Endodermal cell (in vitro differentiated cells): ENCODE data around the gene MYH4. TPM values are rescaled to one million over a fixed set of nuclear protein-coding genes. Genes with fewer than 3 reads are reported as not detected.

Source experiments
- DNase-seq: peaks from one replicate; pipeline ENCODE4 v3.0.0-alpha.2; 2017
- H3K27ac ChIP-seq: 2 replicates; pipeline ENCODE4 v1.5.1; 2013; ENCODE audit warnings: mild to moderate bottlenecking, low read depth, low read length, moderate library complexity
- H3K27me3 ChIP-seq: 2 replicates; pipeline ENCODE4 v1.6.1; 2013; ENCODE audit warnings: mild to moderate bottlenecking, low read length, moderate library complexity; ENCODE audit not compliant: insufficient read depth, control insufficient read depth, poor library complexity, severe bottlenecking
- H3K36me3 ChIP-seq: 2 replicates; pipeline ENCODE4 v1.7.0; 2013; ENCODE audit warnings: mild to moderate bottlenecking, low read length, moderate library complexity; ENCODE audit not compliant: control insufficient read depth, insufficient read depth
- H3K4me1 ChIP-seq: one replicate; pipeline ENCODE4 v1.7.0; 2013; ENCODE audit warnings: low read length; ENCODE audit not compliant: control insufficient read depth, insufficient read depth
- H3K4me3 ChIP-seq: 2 replicates; pipeline ENCODE4 v1.5.1; 2013; ENCODE audit warnings: mild to moderate bottlenecking, low read length, moderate library complexity
- H3K9ac ChIP-seq: 2 replicates; pipeline ENCODE4 v1.6.1; 2013; ENCODE audit warnings: mild to moderate bottlenecking, low read length, moderate library complexity; ENCODE audit not compliant: poor library complexity, severe bottlenecking; ENCODE audit errors: extremely low read depth
- H3K9me3 ChIP-seq: 2 replicates; pipeline ENCODE4 v1.6.1; 2013; ENCODE audit warnings: mild to moderate bottlenecking, low read length, moderate library complexity; ENCODE audit not compliant: control insufficient read depth
- H3K27ac Mint-ChIP-seq: 2 replicates; pipeline ENCODE4 v1.8.0; 2020; ENCODE audit warnings: mixed read lengths
- H3K27me3 Mint-ChIP-seq: 2 replicates; pipeline ENCODE4 v1.8.0; 2021; ENCODE audit warnings: mild to moderate bottlenecking, mixed read lengths; ENCODE audit not compliant: insufficient read depth
- H3K36me3 Mint-ChIP-seq: 2 replicates; pipeline ENCODE4 v1.8.0; 2020; ENCODE audit warnings: low read depth, mixed read lengths
- H3K4me1 Mint-ChIP-seq: 2 replicates; pipeline ENCODE4 v1.8.0; 2020; ENCODE audit warnings: mixed read lengths
- H3K4me3 Mint-ChIP-seq: 2 replicates; pipeline ENCODE4 v1.8.0; 2020; ENCODE audit warnings: mild to moderate bottlenecking, moderate library complexity, mixed read lengths
- H3K9me3 Mint-ChIP-seq: 2 replicates; pipeline ENCODE4 v1.8.0; 2020; ENCODE audit warnings: mild to moderate bottlenecking, mixed read lengths
- CTCF ChIP-seq: fragments of 200-600 bp; sonication (generic); conservative IDR thresholded peaks from 2 replicates; pipeline ENCODE4 v1.5.0; 2021; ENCODE audit warnings: antibody characterized with exemption, mild to moderate bottlenecking
- WGBS, 2 experiments: methylation state at CpG; one replicate each; pipeline versions ENCODE4 v1.1.5 to v1.1.7; 2013; ENCODE audit warnings: missing lambda C conversion rate in 2 of 2, mixed read lengths in 1 of 2; ENCODE audit not compliant: insufficient coverage in 1 of 2, insufficient read length in 1 of 2; 5-methylcytosine and 5-hydroxymethylcytosine counted together
- total RNA-seq, 2 donors: library from RNA; stranded (reverse); fragmentation: NEBNext Ultra II Directional in 1 of 2; extraction: Animal tissue kit (Norgen Biotek cat#: 25700) in 1 of 2; gene quantifications; 2 replicates in 1 of 2; 3 replicates in 1 of 2; pipeline ENCODE4 v1.2.1, GENCODE V29; 2021

The MYH4 gene
- total RNA-seq, 2 donors from 2014 or later: not detected

GRCh38 chr17:10421900-10422542 is 47.3 kb downstream of the MYH4 start, which contains the start of gene MYH8:
Gene MYH8 (minus strand): TSS chr17:10421950. CDS start chr17:10420227, 1,723 bp downstream.
- no peak within 1 kb of the TSS for H3K4me3 ChIP-seq
- Mint-ChIP-seq H3K9me3 (no peaks in the 10 kb centered on the region), H3K27me3 (no peaks in the 10 kb centered on the region), H3K27ac (no peak within 1 kb of the TSS), H3K4me1 (no peaks in the 10 kb centered on the region), H3K4me3 (no peak within 1 kb of the TSS), H3K36me3 (no peaks in the 10 kb centered on the region)
- H3K27me3 ChIP-seq: no peaks in the 10 kb centered on the region
- DNase-seq: no peak
- H3K36me3 ChIP-seq: no peaks in the 10 kb centered on the region
- no peak within 1 kb of the TSS for H3K9ac ChIP-seq
- 89 to 91% methylated on average over 5 to 7 of the region's 7 CpGs for WGBS, 2 experiments
- no peaks in the 10 kb centered on the region for H3K4me1 ChIP-seq
- H3K27ac ChIP-seq: no peak within 1 kb of the TSS
- TF ChIP-seq CTCF: no peak
- H3K9me3 ChIP-seq: no peaks in the 10 kb centered on the region

GRCh38 chr17:10421211-10421610 is 48.1 kb downstream of the MYH4 start:
- no peak overlapping the region for H3K4me3 Mint-ChIP-seq
- no peaks in the 10 kb centered on the region for H3K9me3 ChIP-seq
- H3K27me3 Mint-ChIP-seq: no peaks in the 10 kb centered on the region
- H3K9ac ChIP-seq: no peak overlapping the region
- DNase-seq: no peak
- TF ChIP-seq CTCF: no peak
- no peaks in the 10 kb centered on the region for H3K4me1 ChIP-seq
- WGBS, 2 experiments: 91 to 100% methylated on average over 2 of the region's 2 CpGs
- no peaks in the 10 kb centered on the region for H3K4me1 Mint-ChIP-seq
- H3K9me3 Mint-ChIP-seq: no peaks in the 10 kb centered on the region
- no peak overlapping the region for H3K27ac Mint-ChIP-seq
- no peak overlapping the region for H3K4me3 ChIP-seq
- H3K27me3 ChIP-seq: no peaks in the 10 kb centered on the region
- H3K36me3 ChIP-seq: no peaks in the 10 kb centered on the region
- H3K27ac ChIP-seq: no peak overlapping the region
- H3K36me3 Mint-ChIP-seq: no peaks in the 10 kb centered on the region

- TF ChIP-seq CTCF: no peak
- Mint-ChIP-seq H3K4me3 (no peak overlapping the region), H3K9me3 (no peaks in the 10 kb centered on the region), H3K36me3 (no peaks in the 10 kb centered on the region), H3K27ac (no peak overlapping the region), H3K27me3 (no peaks in the 10 kb centered on the region), H3K4me1 (no peaks in the 10 kb centered on the region)
- Histone ChIP-seq H3K36me3 (no peaks in the 10 kb centered on the region), H3K27me3 (no peaks in the 10 kb centered on the region), H3K9me3 (no peaks in the 10 kb centered on the region), H3K4me1 (no peaks in the 10 kb centered on the region), H3K4me3 (no peak overlapping the region), H3K27ac (no peak overlapping the region), H3K9ac (no peak overlapping the region)
- WGBS, 2 experiments: no CpG with 5 or more reads among the region's 2 CpGs
- no peak for DNase-seq
Measured at GRCh38 chr17:10420811-10421210, 48.5 kb downstream of the MYH4 start.
